8988T (cell line): Measurements from ENCODE around the gene WNT5B.

Experiments
- DNase-seq: peaks from one replicate; pipeline ENCODE4 v3.0.0; 2011

The WNT5B gene

GRCh38 chr12:1656902-1657301 is 27.9 kb downstream of the WNT5B start:
- no peak for DNase-seq

- DNase-seq, result no peak
Measured at GRCh38 chr12:1657688-1658087, 28.7 kb downstream of the WNT5B start.

- DNase-seq, result no peak
Measured at GRCh38 chr12:1660304-1661187, 31.5 kb downstream of the WNT5B start.

- peak; percentile 63 for DNase-seq
Measured at GRCh38 chr12:1661553-1662335, 32.7 kb downstream of the WNT5B start.

GRCh38 chr12:1662761-1663439 is 33.9 kb downstream of the WNT5B start:
- no peak for DNase-seq

GRCh38 chr12:1663440-1664132 is 34.6 kb downstream of the WNT5B start:
- no peak for DNase-seq

GRCh38 chr12:1665366-1665765 is 36.3 kb downstream of the WNT5B start:
- no peak for DNase-seq

- DNase-seq, result no peak
Measured at GRCh38 chr12:1666215-1666614, 37.2 kb downstream of the WNT5B start.

GRCh38 chr12:1666685-1667162 is 37.7 kb downstream of the WNT5B start:
- no peak for DNase-seq

GRCh38 chr12:1668833-1669543 is 40.0 kb downstream of the WNT5B start:
- DNase-seq, result no peak

GRCh38 chr12:1670358-1671268 is 41.6 kb downstream of the WNT5B start:
- DNase-seq, result no peak

- no peak for DNase-seq
Measured at GRCh38 chr12:1676043-1676442, 47.0 kb downstream of the WNT5B start.

GRCh38 chr12:1680804-1681492 is 51.9 kb downstream of the WNT5B start:
- DNase-seq, result no peak

GRCh38 chr12:1681493-1681807 is 52.4 kb downstream of the WNT5B start:
- no peak for DNase-seq

- DNase-seq, result no peak
Measured at GRCh38 chr12:1688086-1688710, 59.2 kb downstream of the WNT5B start.

GRCh38 chr12:1690578-1691122 is 61.6 kb downstream of the WNT5B start, which contains the start of gene ADIPOR2:
ADIPOR2 (plus strand) TSS chr12:1691070; CDS start chr12:1754344, 63,274 bp downstream.
- peak; percentile 75 for DNase-seq

GRCh38 chr12:1691123-1692007 is 62.3 kb downstream of the WNT5B start:
- peak; percentile 28 for DNase-seq

- DNase-seq, result no peak
Measured at GRCh38 chr12:1692226-1692625, 63.2 kb downstream of the WNT5B start.
